ENCODE results near the gene SLAMF7. TPM values are rescaled to one million over a fixed set of nuclear protein-coding genes. Genes with fewer than 3 reads are reported as not detected.

Gene SLAMF7
- total and polyA plus RNA-seq, 2 donors (not counting 1 experiment from before 2014, with no cell fraction given) = 13.1 to 52.6 TPM

DNA sequence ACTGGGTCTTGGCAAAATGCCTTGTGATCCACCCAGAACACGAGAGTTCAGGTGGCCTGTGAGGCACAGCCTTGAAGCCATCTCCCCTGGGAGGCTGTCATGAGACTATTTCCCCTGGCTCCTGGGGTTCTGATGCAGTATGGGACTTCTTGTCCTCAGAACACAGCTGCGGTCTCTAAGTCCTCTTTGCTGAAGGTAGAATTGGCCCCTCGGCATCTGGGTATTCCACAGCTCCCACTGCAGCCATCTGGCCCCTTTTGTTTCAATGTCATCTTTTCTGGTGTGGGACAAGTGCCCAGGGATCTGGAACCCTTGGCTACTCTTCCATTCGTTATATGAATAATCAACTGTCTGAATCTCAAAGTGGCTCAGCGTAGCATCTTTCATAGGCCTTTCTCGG, 39.9 kb downstream of the SLAMF7 start:
- 83% methylated on average over 4 of the region's 6 CpGs for WGBS (ENCODE audit: insufficient coverage)
- H3K27ac Mint-ChIP-seq = peak overlapping the region; percentile 63
- Histone ChIP-seq H3K4me1 (ENCODE audit: control insufficient read depth in 2 of 2, insufficient read depth in 2 of 2, low read length in 2 of 2) (peaks cover 50 to 64% of the 10 kb centered on the region in 2 donors), H2AFZ (ENCODE audit: insufficient read depth, low read depth, low read length, poor library complexity, severe bottlenecking) (no peak overlapping the region), H3K9ac (ENCODE audit: low read length) (no peak overlapping the region), H3K27me3 (replicated peaks in 1 of 4; ENCODE audit: control extremely low read depth in 1 of 4, control insufficient read depth in 3 of 4, insufficient read depth in 4 of 4, low read length in 3 of 4) (no peaks in the 10 kb centered on the region), H3K9me3 (ENCODE audit: control extremely low read depth in 1 of 3, control insufficient read depth in 2 of 3, insufficient read depth in 1 of 3, low read length in 2 of 3) (no peaks in the 10 kb centered on the region), H3K27ac (ENCODE audit: low read length in 2 of 2) (no peak overlapping the region), H3K36me3 (replicated peaks in 1 of 2; ENCODE audit: control extremely low read depth in 1 of 2, control insufficient read depth in 1 of 2, extremely low read depth in 1 of 2, insufficient read depth in 2 of 2, low read length in 1 of 2) (no peaks in the 10 kb centered on the region), H3K4me3 (ENCODE audit: control extremely low read depth in 1 of 5, extremely low read depth in 1 of 5, insufficient read depth in 1 of 5, low read depth in 2 of 5, low read length in 4 of 5) (no peak overlapping the region), H3K4me2 (replicated peaks; ENCODE audit: low read depth, low read length, poor library complexity, severe bottlenecking) (no peak overlapping the region), H3K79me2 (ENCODE audit: control insufficient read depth, insufficient read depth, low read length) (peaks cover 46% of the 10 kb centered on the region), H4K20me1 (ENCODE audit: control insufficient read depth, insufficient read depth, low read length, poor library complexity, severe bottlenecking) (no peaks in the 10 kb centered on the region)
- no peak for ATAC-seq (ENCODE audit: low read depth)
- H3K4me3 Mint-ChIP-seq = no peak overlapping the region
- H3K4me1 Mint-ChIP-seq = peaks cover 83% of the 10 kb centered on the region
- CTCF ChIA-PET = interaction anchor here (0.7 to 11.2 kb wide), 12 partner anchors 10 to 174 kb away, joined by 3 to 150 read pairs (median 26); partner anchors contain the start of genes ITLN2 and LY9
- peak; percentile 49 for DNase-seq
- no peaks in the 10 kb centered on the region for H3K27me3 Mint-ChIP-seq
- POLR2A ChIA-PET = no interaction called here
- no peaks in the 10 kb centered on the region for H3K9me3 Mint-ChIP-seq (ENCODE audit: insufficient read depth)
- TF ChIP-seq, protein P1, sequence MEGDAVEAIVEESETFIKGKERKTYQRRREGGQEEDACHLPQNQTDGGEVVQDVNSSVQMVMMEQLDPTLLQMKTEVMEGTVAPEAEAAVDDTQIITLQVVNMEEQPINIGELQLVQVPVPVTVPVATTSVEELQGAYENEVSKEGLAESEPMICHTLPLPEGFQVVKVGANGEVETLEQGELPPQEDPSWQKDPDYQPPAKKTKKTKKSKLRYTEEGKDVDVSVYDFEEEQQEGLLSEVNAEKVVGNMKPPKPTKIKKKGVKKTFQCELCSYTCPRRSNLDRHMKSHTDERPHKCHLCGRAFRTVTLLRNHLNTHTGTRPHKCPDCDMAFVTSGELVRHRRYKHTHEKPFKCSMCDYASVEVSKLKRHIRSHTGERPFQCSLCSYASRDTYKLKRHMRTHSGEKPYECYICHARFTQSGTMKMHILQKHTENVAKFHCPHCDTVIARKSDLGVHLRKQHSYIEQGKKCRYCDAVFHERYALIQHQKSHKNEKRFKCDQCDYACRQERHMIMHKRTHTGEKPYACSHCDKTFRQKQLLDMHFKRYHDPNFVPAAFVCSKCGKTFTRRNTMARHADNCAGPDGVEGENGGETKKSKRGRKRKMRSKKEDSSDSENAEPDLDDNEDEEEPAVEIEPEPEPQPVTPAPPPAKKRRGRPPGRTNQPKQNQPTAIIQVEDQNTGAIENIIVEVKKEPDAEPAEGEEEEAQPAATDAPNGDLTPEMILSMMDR (IDR thresholded peaks at IDR 0.05) = no peak
- no peak for TF ChIP-seq EZH2 (IDR thresholded peaks at IDR 0.05; ENCODE audit: borderline replicate concordance, insufficient read depth, low read depth, low read length, poor library complexity, severe bottlenecking)
- intact Hi-C loops (cut with micrococcal nuclease) = loop anchor here (5.0 kb wide), 1 partner anchor 33 kb away; no protein-coding TSS in a partner anchor

DNA sequence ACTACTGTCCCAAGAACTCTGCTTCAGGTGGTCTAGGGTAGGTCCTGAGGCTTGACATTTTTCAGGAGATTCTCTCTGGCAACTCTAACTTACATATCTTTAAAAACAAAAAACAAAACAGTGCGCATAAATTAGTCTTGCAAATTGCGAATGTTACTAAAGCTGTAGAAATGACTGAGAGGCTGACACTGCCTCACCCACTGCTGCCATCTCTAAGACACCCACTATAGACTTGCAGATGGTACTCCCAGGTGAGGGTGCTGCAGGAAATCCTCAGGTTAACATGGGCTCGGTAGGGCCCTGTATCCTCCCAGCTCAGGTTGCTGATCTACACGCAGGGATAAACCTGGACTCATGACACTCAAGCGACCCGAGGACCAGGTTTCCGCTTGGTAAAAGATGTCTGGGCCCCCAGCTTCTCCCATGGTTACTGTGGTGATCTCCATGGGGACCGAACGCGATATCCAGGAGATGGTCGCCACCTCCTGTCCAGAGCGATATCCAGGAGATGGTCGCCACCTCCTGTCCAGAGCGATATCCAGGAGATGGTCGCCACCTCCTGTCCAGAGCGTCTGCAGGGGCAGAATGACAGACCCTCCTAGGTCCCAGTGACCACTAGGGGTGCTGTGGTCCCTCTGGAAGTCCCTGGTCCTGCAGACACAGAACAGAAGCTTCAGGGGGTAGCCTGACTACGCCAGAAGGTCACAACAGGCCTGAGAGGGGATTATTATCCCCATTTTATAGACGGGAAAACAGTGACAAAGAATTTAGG, 40.8 kb downstream of the SLAMF7 start:
- no peak overlapping the region for H3K27ac ChIP-seq (ENCODE audit: low read length in 2 of 2)
- H3K4me1 Mint-ChIP-seq = peaks cover 76% of the 10 kb centered on the region
- DNase-seq = peak; percentile 55
- no peak overlapping the region for H3K4me3 Mint-ChIP-seq
- no peaks in the 10 kb centered on the region for H3K9me3 ChIP-seq (ENCODE audit: control extremely low read depth in 1 of 3, control insufficient read depth in 2 of 3, insufficient read depth in 1 of 3, low read length in 2 of 3)
- no peak overlapping the region for H3K4me3 ChIP-seq (ENCODE audit: control extremely low read depth in 1 of 5, extremely low read depth in 1 of 5, insufficient read depth in 1 of 5, low read depth in 2 of 5, low read length in 4 of 5)
- ATAC-seq (ENCODE audit: low read depth) = no peak
- no peaks in the 10 kb centered on the region for H3K27me3 Mint-ChIP-seq
- TF ChIP-seq, protein P1 (IDR thresholded peaks at IDR 0.05) = peak; percentile 65
- TF ChIP-seq EZH2 (IDR thresholded peaks at IDR 0.05; ENCODE audit: borderline replicate concordance, insufficient read depth, low read depth, low read length, poor library complexity, severe bottlenecking) = no peak
- no peak overlapping the region for H3K9ac ChIP-seq (ENCODE audit: low read length)
- intact Hi-C loops (cut with micrococcal nuclease) = loop anchor here (5.0 kb wide), 1 partner anchor 32 kb away; no protein-coding TSS in a partner anchor
- peaks cover 49 to 64% of the 10 kb centered on the region in 2 donors for H3K4me1 ChIP-seq (ENCODE audit: control insufficient read depth in 2 of 2, insufficient read depth in 2 of 2, low read length in 2 of 2)
- H3K27me3 ChIP-seq (replicated peaks in 1 of 4; ENCODE audit: control extremely low read depth in 1 of 4, control insufficient read depth in 3 of 4, insufficient read depth in 4 of 4, low read length in 3 of 4) = no peaks in the 10 kb centered on the region
- no peak overlapping the region for H3K4me2 ChIP-seq (replicated peaks; ENCODE audit: low read depth, low read length, poor library complexity, severe bottlenecking)
- H3K79me2 ChIP-seq (ENCODE audit: control insufficient read depth, insufficient read depth, low read length) = peaks cover 43% of the 10 kb centered on the region
- no peaks in the 10 kb centered on the region for H3K9me3 Mint-ChIP-seq (ENCODE audit: insufficient read depth)
- no peaks in the 10 kb centered on the region for H3K36me3 ChIP-seq (replicated peaks in 1 of 2; ENCODE audit: control extremely low read depth in 1 of 2, control insufficient read depth in 1 of 2, extremely low read depth in 1 of 2, insufficient read depth in 2 of 2, low read length in 1 of 2)
- H4K20me1 ChIP-seq (ENCODE audit: control insufficient read depth, insufficient read depth, low read length, poor library complexity, severe bottlenecking) = no peaks in the 10 kb centered on the region
- CTCF ChIA-PET = interaction anchor here (0.7 to 11.2 kb wide), 21 partner anchors 11 to 173 kb away, joined by 3 to 150 read pairs (median 4); partner anchors contain the start of genes ITLN2, LY9 and SLAMF7
- POLR2A ChIA-PET = interaction anchor here (0.9 to 1.0 kb wide), 2 partner anchors 13 to 16 kb away, joined by 3 read pairs; partner anchors contain the start of gene LY9
- 94% methylated on average over 17 of the region's 18 CpGs for WGBS (ENCODE audit: insufficient coverage)
- peak overlapping the region; percentile 68 for H3K27ac Mint-ChIP-seq
- H2AFZ ChIP-seq (ENCODE audit: insufficient read depth, low read depth, low read length, poor library complexity, severe bottlenecking) = no peak overlapping the region

Data from B cell (primary cell).